GM12892 (cell line): ENCODE results near the gene ZNF174.
A peak's percentile ranks its signal among the peaks of the same experiment; 100 is the strongest.

Experiments
- POLR2A ChIP-seq: IDR thresholded peaks from 2 replicates; pipeline ENCODE4 v1.6.1; 2011; ENCODE audit warnings: low read depth, low read length, control low read depth
- POLR2AphosphoS5 ChIP-seq: IDR thresholded peaks from 2 replicates; pipeline ENCODE4 v1.6.1; 2011; ENCODE audit warnings: low read depth, low read length, control low read depth

DNA sequence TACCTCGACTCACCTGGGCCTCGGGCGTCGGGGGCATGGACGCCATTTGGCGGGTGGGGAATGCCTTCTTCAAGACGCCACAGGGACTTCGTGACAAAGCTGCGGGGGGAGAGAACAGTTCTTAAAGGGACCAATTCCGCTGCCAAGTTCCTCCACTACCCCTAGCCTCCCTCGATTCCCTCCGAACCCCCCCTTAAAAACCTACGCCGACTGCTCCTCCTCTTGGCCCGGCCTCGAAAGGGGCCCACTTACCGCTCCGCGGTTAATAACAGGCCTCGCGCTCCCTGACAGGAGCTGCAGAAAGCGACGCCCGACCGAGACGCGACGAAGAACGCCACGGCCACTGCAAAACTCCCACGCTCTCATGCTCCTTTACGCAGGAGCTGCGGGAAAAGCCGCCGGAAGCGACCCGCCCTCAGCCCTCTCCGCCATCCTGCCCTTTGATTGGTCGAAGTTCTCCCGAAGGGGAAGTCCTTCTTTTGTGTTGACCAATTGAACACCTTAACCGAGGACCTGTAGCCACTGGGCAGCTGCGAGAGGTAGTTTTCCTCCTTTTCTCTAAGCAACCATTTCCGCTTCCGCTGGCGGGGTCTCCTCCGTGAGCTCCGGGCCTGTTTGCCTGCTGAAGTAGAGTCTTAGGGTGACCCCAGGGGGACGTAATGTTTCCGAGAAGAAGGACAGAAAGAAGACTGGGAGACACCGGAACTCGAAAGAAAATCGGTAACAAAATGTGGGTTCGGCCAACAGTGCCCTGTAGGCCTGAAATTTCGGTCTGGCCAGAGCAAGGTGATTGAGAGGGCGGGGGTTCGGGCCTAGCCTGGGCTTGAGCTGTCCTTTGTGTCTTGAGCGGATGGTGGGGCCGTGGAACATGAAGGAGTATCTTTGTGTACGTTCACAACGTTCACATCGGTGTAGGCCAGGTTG lies 42.4 kb downstream of the ZNF174 start, which contains the start of the genes NAA60 and ZNF597:
- TF ChIP-seq POLR2AphosphoS5 (peak; percentile 34; the same call in 1 of the 2 replicates), POLR2A (peak; percentile 77)
